NCI-H2029 treated with DMSO at 0.1 percent for 48 hours (cell line): ENCODE results near the gene MILR1.
"Not testable (repeated sequence)": the region's sequence is repeated elsewhere in the genome, so short reads cannot be mapped to it uniquely, and the experiment has no call there.

Source experiments
- DNase-seq: peaks from one replicate; lab custom pipeline; 2025; lab: John Stamatoyannopoulos, UW

The MILR1 gene

DNA sequence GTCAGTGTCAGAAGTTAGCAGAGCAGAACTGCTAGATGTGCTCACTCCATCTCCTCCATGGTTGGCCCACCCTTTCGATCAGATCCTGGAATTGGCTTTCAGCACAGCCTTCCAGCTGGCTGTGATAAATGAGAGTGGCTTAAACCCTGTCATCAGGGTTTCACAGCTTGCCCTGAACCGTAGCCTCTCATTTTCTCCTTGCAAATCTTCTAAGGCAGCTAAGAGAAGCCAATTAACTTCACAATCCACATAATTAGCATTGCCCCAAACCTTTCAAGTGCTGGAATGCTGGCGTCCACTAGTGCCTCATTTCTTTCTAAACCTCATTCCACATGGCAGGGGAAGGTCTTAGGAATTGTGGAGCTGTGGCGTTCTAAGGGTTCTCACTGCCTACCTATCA lies 21.7 kb downstream of the MILR1 start:
- no peak for DNase-seq

- DNase-seq = no peak
These were observed 22.5 kb downstream of the MILR1 start for GRCh38 chr17:64471440-64471839.

DNA sequence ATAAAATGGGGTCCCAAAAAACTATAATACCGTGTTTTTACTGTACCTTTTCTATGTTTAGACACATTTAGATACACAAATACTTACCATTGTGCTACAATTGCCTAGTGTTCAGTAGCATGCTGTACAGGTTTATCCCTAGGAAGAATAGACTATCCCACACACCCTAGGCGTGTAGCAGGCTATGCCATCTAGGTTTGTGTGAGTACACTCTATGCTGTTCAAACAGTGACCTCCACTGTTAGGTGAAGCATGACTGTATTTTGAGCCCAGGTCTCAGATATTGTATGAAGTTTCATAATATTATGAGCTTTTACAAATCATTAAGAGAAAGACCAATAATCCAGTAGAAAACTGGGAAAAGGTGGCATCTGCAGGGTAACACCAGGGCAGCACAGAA lies 23.6 kb downstream of the MILR1 start:
- DNase-seq = no peak

- DNase-seq = no peak
These were observed 28.9 kb downstream of the MILR1 start for GRCh38 chr17:64477849-64478248.

DNA sequence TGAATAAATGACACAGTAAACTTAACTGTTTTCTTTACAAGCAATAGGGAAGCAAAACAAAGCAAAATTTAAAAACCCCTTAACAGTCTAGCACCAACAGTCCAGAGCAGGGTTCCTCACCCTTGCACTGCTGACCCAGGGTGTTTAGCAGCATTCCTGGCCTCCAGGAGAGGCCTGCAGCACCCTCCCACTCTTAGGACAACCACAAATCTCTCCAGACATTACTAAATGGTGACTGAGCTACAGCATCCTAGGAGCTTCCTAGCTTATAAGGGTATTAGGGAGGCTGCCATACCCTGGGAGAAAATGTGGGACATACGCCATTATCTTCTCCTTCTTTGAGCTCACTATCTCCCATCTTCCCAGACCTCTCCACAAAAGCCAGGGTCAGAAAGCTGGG lies 32.0 kb downstream of the MILR1 start:
- no peak for DNase-seq

GRCh38 chr17:64484380-64484779 lies 35.5 kb downstream of the MILR1 start:
- DNase-seq = no peak

- no peak for DNase-seq
These were observed 39.4 kb downstream of the MILR1 start for GRCh38 chr17:64488301-64488700.

DNA sequence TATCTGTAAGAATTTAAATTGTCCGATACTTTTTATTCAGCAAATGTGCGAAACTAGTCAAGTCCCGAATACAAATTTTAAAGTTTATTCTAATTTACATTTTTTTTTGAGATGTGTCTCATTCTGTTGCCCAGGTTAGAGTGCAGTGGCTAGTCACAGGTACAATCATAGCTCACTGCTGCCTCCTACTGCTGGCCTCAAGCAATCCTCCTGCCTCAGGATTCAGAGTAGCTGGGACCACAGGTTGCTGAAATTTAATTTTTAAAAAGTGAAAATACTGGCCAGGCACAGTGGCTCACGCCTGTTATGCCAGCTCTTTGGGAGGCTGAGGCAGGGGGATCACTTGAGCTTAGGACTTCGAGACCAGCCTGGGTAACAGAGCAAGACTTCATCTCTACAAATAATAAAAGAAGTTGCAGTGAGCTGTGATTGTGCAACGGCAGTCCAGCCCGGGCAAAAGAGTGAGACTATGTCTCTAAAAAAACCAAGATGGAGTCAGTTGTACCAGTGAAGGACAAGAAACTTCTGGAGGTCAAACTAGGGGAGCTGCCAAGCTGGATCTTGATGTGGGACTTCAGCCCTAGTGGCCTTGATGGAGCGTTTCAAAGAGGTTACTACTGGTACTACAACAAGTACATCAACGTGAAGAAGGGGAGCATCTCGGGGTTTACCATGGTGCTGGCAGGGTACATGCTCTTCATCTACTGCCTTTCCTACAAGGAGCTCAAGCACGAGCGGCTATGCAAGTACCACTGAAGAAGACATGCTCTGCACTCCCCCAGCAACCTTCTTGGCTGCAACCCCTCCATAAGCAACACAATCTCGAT lies 42.3 kb downstream of the MILR1 start:
- DNase-seq = no peak

DNA sequence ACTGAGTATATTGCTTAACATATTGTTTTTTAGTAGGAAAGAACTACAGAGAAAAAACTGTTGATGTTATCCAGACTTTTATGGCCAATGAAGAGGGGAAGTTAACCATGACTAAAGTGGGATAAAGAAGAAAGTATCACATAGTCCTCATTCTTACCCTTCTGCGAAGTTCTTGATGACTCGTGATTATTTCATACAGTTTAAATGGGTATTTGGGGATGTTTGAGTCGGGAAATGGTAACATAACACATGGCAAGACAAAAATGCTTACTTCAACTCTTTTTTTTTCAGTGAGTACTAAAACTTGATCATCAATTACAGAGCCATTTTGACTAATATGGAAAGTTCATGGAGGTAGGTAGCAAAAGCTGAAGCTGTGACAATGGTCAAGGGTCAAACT lies 43.1 kb downstream of the MILR1 start:
- DNase-seq = no peak

- no peak for DNase-seq
These were observed 43.7 kb downstream of the MILR1 start for GRCh38 chr17:64492481-64493109.

DNA sequence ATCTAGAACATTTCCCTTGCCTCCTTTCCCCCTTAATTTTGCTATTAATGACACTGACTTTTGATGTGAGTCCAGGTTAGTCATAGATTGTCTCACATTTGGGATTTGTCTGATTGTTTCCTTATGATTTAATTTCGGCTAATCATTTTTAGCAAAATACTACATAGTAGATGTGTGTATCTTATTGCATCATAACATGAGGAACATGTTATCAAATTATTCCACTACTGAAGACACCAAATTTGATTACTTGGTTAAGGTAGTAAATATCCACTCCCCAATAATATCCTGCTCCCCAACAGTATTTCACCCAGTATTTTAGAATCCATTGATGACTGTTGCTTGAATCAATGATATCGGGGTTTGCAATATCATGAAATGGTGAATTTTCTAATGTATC lies 45.2 kb downstream of the MILR1 start:
- DNase-seq = no peak

- DNase-seq = not testable (repeated sequence)
These were observed 46.4 kb downstream of the MILR1 start for GRCh38 chr17:64495300-64495699.

- no peak for DNase-seq
These were observed 47.5 kb downstream of the MILR1 start for GRCh38 chr17:64496348-64496785.

GRCh38 chr17:64496786-64497564 lies 48.1 kb downstream of the MILR1 start, which contains the start of gene POLG2:
POLG2 (minus strand) TSS chr17:64497054; CDS start chr17:64496968, 86 bp downstream.
- DNase-seq = peak; percentile 78

GRCh38 chr17:64497565-64498035 lies 48.7 kb downstream of the MILR1 start:
- no peak for DNase-seq

DNA sequence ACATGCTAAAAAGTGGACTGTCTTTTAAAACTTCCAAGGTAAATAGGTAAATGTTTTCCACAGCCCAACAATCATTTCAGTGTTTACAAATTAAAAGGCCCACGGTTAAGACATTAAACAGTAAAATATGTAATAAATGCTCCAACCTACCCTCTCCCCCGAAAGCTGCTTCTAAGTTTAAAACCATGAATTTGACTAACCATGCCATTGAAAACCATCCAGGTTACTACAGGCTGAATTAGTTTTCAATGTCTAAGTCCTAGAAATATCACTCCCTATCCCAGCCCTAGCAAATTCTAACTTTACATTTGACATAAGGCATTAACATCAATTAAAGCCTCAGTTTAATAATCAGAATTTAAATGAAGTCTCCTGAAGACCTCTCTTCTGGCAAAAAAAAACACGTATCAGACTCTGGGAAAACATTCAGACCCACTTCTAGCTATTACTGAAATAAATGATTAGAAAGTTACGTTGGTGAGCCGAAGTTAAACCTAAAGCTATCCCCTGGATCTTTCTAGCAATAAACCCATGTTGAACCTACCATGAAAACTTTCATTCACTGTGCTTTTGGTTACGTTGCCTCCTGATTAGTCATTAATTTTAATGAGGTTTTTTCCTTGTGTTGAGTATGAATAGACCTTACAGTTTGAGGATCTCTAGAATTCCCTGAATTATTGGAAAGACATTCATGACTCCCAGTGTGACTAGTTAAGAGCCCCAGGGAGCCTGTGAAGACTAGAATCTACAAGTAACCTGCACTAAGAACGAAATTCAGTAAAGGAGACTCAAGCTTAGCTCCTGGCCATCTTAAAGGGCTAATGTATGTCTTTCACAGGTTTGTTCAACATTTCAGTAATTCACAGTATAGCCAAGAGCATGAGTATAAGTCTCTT lies 49.6 kb downstream of the MILR1 start:
- DNase-seq = no peak

- DNase-seq = no peak
These were observed 51.0 kb downstream of the MILR1 start for GRCh38 chr17:64499805-64500486.

GRCh38 chr17:64500487-64500859 lies 51.6 kb downstream of the MILR1 start:
- no peak for DNase-seq

DNA sequence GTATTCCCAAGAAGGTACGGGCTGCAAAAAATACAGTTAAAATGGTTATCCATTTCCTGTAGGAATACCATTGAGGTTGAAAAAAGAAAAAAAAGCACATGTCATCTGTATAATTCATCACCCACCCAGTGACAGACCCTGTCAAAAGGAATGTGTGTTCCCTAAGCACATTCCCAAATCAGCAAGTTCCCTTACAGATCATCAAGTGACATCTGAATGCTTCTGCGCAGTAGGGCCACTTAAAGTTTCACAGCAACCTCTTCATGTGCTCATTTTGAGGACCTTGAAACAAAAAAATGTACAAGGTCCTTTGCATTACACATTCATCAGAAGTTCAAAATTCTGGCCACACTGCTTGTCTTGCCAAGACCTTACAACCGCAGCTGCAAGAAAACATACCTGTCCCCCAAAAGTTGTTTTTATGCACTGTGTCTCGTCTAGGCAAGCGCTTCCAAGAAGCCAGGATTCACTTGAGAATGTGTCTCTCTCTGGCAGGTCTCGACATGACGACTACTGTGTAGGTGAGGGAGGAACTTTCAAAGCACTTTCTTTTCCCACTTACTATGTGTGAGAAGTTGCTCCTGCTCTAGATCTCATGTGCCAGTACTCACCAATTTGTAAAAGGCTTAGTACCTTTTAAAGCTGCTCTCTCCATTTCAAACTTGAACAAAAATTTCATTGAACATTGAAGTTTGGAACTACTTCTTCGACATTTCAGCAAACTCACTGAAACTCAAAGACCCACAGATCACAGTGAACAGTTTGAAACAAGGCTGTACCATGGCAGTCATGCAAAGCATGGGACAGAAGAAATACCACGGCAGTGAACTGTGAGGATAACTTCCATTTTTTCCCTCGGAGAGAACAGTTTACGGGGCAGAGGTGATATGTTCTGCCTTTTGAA lies 52.2 kb downstream of the MILR1 start:
- DNase-seq = no peak

DNA sequence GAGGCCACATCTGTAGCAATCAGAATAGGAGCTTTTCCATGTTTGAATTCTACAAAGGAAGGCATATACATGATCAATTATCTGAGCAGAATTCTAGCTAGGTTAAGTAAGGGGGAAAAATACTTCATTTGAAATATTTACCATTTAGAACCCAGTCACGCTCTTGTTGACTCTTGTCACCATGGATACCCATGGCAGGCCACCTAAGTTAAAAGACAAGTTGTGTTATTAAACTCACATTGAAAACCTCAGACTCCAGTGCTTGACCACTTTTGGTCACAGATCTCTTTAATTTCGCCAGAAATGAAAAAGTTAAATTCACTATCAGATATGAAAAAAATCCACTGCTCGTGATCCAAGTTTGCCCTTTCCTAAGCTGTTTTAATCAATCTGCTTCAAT lies 53.1 kb downstream of the MILR1 start:
- DNase-seq = no peak
